ENCODE results near the gene ZNF202.
"Not testable (repeated sequence)": the region's sequence is repeated elsewhere in the genome, so short reads cannot be mapped to it uniquely, and the experiment has no call there.

The ZNF202 gene

DNA sequence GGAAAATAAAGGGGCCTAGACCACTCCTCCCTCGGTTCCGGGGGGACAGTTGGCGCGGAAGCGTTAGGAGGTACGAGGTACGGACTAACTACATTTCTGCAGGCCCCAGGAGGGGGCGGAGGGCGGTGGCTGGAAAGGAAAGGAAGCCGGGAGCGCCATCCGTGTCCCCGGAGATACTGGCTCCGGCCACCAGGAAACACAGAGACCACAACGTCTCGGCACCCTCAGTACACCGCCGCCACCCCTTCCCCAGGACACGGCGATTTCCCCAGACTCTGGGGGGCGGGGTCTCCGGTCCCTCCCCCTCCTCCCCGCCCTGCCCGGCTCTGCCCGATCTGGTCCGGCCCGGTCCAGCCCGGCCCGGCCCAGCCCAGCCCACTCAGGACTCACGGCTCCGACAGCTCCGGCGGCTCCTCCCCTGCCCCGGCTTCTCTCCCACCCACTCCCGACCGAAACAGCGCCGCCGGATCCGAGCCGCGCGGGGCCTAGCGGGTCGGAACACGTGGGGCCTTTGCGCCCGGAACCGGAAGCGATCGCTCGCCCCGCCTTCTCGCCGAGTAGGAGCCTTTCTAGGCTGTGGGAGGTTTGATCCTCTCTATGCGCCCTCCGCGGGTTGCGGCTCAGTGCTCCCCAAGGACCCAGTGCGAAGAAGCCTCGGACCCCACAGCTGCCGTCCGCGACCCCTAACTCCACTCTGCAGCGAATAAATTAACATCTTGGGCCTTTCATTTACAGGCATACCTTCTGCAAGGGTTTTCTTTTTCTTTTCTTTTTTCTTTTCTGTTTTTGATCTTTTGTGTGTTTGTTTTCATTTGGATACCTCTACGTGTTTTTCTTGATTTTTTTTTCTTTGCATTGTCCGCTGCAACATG is at the start of gene ZNF202:
Gene ZNF202, minus strand, starts transcription at position 502 of the 872 bp plus-strand sequence. CDS start 10,772 bp downstream, outside the sequence.
- DNase-seq = peak; percentile 70 to 85

GRCh38 chr11:123783536-123783935 is 42.1 kb upstream of the ZNF202 start:
- DNase-seq = no peak

- no peak for DNase-seq
Observed at GRCh38 chr11:123778511-123778910, 37.1 kb upstream of the ZNF202 start.

DNA sequence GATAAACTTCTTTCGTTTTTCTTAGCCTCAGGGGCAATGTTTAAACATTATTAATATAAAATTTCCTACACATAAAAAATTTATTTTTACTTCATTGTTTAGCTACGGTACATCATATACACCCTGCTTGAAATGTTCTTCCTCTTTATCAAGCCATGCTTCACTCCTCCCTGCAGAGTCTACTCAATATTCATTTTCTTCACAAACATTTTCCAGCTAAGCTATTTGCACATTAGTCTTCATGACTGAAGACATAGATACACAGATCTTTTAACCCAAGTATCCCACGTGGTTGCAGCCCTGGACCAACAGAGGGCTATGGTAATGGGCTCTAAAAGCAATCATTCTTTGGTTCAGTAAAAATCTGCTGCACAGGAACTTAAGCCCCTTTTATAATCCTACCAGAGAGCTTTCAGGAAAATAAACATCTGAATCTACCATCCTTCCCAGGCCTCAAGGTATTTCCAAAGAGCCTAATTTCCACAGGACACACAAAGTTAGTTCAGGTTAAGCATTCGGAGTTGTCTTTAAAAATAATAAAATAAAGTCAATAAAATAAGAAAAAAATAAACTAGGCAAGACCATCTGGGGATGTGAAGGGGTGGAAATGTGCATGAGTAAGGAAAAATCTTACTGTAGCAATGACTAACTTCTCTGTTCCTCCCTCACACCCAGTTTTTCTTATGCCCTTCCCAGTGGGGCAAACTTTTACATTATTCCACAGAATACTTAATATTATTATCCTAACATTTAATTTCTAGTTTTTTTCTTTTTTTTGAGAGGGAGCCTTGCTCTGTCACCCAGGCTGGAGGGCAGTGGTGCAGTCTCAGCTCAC is 34.5 kb upstream of the ZNF202 start:
- no peak for DNase-seq

DNA sequence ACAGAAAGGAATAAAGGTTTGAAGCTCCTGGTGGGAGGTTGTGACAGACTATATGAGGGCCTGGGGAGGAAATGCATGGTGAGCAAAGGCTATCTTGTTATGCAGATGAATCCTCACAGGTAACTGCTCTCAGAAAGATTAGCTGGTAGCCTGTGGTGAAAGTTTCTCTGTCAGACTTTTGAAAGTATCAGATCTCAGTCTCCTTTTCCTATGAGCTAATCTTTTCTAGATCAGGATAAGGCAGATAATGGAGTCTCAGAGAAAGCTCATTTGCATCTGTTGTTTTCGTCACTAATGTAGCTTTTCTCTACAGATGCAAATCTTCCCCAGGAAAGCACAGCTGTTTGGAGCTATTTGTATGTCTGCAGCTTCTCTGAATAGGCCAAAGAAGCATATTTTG is 33.8 kb upstream of the ZNF202 start:
- no peak for DNase-seq

GRCh38 chr11:123773959-123774358 is 32.5 kb upstream of the ZNF202 start:
- no peak for DNase-seq

DNA sequence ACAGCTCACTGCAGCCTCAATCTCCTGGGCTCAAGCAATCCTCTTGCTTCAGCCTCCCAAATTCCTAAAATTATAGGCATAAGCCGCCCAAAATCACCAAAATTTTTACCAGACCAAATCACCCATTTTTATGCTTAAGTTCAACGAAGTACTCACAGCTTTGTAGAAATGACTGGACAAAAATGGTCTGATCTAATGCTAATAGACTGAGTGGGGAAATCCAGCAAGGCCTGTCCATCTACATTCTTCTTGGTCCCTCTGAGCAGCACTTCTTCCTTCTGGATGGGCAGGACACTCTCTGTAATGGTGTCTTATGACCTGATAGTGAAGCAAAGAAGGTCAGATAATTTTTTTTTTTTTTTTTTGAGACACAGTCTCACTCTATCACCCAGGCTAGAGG is 31.6 kb upstream of the ZNF202 start:
- no peak for DNase-seq

- no peak for DNase-seq
Observed at GRCh38 chr11:123771664-123772063, 30.2 kb upstream of the ZNF202 start.

DNA sequence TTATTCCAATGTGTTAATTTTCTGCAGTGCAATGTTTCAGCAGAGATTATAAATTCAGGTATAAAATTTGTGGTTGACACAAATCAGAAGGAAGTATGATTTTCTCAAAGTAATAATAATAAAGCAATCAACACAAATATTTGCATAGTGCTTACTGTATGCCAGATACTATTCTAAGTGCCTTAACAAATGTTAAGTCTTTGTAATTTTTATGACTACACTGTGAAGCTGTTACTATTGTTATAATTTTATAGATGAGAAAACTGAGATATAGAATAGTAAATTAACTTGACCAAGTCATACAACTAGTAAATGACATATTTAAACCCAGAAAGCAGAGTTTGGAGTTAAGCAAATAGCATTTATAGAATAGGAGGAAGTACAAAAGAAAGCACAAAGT is 29.3 kb upstream of the ZNF202 start:
- DNase-seq = no peak

DNA sequence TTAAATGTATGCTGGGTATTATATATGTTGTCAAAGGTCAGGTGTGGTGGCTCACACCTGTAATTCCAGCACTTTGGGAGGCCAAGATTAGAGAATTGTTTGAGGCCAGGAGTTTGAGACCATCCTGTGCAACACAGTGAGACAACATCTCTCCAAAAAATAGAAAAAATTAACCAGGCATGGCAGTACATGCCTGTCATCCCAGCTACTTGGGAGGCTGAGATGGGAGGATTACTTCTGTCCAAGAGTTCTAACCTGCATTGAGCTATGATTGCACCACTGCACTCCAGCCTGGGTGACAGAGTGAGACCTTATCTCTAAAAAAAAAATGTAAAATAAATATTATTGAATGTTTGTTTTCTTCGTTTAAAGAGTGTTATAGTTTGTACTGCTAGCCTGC is 24.1 kb upstream of the ZNF202 start:
- DNase-seq = no peak

- DNase-seq = no peak
Observed at GRCh38 chr11:123762422-123762821, 21.0 kb upstream of the ZNF202 start.

GRCh38 chr11:123760894-123761293 is 19.4 kb upstream of the ZNF202 start:
- DNase-seq = no peak

DNA sequence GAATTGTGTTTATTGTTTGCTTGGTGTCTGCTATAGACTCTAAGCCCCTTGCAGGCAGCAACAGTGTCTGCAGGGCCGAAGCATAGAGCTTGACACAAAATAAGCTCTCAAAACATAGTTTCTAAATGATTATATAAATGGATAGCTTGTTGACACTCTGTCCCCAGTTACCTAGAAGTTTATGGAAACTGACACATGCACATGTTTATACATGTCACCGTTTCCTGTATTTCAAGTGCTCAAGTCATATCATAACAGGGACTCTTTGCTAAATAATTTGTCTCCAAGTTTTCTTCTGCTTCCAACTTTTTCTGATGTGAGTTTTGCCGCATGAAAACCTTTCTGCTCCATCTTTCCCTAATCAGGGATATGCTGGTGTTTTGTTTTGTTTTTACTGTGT is 16.5 kb upstream of the ZNF202 start:
- no peak for DNase-seq

GRCh38 chr11:123755813-123756212 is 14.4 kb upstream of the ZNF202 start:
- DNase-seq = no peak

DNA sequence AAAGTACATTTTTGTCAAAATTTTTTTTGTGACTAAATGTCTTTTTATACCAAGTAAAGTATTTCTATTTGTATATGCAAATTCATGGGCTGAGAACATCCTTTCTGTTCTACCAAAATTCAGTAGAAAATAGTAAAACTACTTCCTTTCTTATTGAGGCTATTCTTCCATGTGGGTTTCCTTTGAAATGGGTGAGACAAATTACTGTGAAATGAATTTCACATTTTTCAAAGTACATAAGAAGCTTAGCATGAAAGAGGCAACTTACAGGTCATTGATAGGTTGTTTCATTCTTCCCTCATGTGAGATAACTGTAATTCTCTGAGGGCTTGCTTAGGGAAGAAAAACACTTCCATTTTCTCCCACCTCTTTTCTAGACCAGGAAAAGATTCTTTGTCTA is 13.9 kb upstream of the ZNF202 start:
- DNase-seq = no peak

GRCh38 chr11:123754101-123754568 is 12.7 kb upstream of the ZNF202 start, which contains the start of gene OR6X1:
Gene OR6X1 (minus strand): TSS chr11:123754518. CDS start chr11:123754518, 0 bp downstream.
- DNase-seq = no peak

- DNase-seq = no peak
Observed at GRCh38 chr11:123753110-123753509, 11.7 kb upstream of the ZNF202 start.

DNA sequence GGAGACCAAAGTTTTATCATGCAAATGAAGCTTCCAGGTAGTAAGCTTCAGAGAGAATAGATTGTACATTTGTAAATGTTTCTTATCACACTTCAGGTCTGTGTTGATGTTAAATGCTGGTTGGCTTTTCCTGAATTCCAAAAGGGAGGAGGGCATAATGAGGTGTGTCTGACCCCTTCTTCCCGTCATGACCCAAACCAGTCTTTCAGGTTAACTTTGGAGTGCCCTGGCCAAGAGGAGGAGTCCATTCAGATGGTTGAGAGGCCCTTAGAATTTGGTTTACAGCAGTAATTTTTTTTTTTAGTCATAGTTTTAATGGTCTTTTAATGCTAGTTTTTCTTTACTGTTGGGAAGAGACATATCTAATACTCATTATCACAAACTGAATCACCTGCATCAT is 10.3 kb upstream of the ZNF202 start:
- no peak for DNase-seq

GRCh38 chr11:123748349-123748748 is 6.9 kb upstream of the ZNF202 start:
- not testable (repeated sequence) for DNase-seq

DNA sequence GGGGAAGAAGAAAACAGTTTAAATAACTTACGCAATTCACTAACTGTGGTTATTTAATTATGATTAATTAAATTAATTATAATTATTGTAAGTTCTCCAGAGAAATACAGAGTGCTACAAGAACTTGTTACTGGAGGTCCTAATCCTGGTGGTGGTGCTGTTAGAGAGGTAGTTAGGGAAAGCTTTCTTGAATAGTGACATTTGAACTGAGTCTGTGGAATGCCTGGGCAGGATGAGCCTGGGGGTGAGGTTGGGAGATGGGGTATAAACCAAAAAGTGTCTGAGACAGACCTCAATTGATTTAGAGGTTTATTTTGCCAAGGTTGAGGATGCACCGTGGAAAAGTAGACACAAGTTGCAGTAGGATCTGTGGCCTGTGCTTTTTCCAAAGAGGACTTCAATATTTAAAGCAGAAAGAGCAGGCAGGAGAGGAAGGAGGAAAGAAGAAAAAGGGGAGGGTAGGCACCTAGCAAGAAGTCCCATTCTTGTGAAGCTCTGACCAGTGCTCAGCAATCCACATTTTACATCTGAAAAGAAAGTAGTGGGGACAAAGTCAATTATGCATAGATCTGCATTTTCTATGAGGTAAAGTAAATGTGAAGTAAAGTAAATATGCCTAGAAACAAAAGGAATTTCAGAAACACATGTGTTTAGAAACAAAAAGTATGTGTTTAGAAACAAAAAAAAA is 4.4 kb upstream of the ZNF202 start:
- no peak for DNase-seq

- no peak for DNase-seq
Observed at GRCh38 chr11:123742724-123743120, 1.3 kb upstream of the ZNF202 start.

DNA sequence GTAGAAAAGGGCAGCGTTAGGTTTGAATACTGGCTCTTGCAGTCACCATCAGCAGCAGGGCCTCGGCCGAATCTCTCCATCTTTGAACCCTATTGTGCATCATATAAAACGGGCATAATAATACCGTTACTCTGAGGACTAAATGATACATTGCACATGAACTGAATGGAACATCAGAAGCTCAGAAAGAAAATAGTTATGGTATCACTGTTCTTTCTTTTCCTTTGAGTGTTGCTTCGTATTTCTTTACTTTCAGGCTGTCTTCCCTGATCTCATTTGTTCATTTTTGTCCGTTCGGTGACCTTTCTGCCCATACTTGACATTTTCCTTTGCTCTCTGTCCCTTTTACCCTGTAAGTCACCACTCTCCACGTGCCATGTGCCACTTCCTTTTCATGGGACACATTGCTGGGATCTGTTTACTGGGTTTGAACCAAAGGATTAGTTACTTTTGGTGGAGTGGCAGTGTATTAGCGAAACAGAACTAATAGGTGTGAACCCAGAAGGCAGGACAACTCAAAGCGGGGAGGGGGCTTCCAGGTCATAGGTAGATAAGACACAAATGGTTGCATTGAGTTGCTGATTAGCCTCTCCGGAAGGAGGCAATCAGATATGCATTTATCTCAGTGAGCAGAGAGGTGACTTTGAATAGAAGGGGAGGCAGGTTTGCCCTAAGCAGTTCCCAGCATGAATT is 717 bp upstream of the ZNF202 start:
- peak in 1 of 2 experiments; percentile 14 for DNase-seq

GRCh38 chr11:123740787-123741158 is 687 bp downstream of the ZNF202 start:
- DNase-seq = no peak

All from SW 1271 (cell line).